GM12892 (cell line): ENCODE measurements around the gene TOR1AIP2.

Experiments used
- POLR2A ChIP-seq: IDR thresholded peaks from 2 replicates; pipeline ENCODE4 v1.6.1; 2011; ENCODE audit warnings: low read depth, low read length, control low read depth
- TAF1 ChIP-seq: IDR thresholded peaks from 2 replicates; pipeline ENCODE4 v1.6.1; 2011; ENCODE audit warnings: low read depth, mild to moderate bottlenecking, control low read depth, low read length, borderline replicate concordance

DNA sequence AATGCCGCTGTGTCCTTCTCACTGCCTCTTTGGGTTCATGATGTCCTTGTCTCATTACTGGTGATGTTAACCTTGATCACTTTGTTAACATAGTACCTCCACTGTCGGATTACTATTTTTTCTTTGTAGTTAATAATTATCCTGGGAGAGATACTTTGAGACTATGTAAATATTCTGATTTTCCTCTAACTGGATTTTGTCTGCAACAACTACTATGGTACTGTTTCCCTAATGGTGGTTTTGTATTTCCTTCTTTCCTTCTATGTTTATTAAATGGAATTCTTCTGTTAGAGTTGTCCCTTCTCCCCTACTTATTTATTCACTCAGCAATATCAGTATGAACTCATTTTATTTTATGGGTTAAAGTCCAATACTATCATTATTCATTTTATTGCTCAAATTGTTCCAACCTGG, 4.2 kb downstream of the TOR1AIP2 start:
- TF ChIP-seq POLR2A (no peak), TAF1 (no peak)
